Mucosa of rectum (tissue), 2 donors: ENCODE data around the gene STAC3.

Experiments used
- H3K27ac ChIP-seq, 2 donors: one replicate each; pipeline ENCODE4 v1.7.0; 2013; ENCODE audit warnings: inconsistent platforms in 2 of 2, low read depth in 2 of 2, low read length in 2 of 2
- H3K27me3 ChIP-seq, 2 donors: one replicate each; pipeline ENCODE4 v1.7.0; 2013; ENCODE audit warnings: low read length in 2 of 2; ENCODE audit not compliant: control insufficient read depth in 2 of 2, insufficient read depth in 2 of 2
- H3K36me3 ChIP-seq, 2 donors: one replicate each; pipeline ENCODE4 v1.7.0; 2013; ENCODE audit warnings: low read length in 2 of 2; ENCODE audit not compliant: control insufficient read depth in 2 of 2, insufficient read depth in 2 of 2
- H3K4me1 ChIP-seq, 2 donors: one replicate each; pipeline ENCODE4 v1.7.0; 2013; ENCODE audit warnings: low read length in 2 of 2, mild to moderate bottlenecking in 1 of 2; ENCODE audit not compliant: control insufficient read depth in 2 of 2, insufficient read depth in 2 of 2
- H3K4me3 ChIP-seq, 2 donors: one replicate each; pipeline ENCODE4 v1.7.0; 2013; ENCODE audit warnings: low read length in 2 of 2
- H3K9ac ChIP-seq, 2 donors: one replicate each; pipeline ENCODE4 v1.7.0; 2013; ENCODE audit warnings: low read length in 2 of 2, low read depth in 1 of 2, mild to moderate bottlenecking in 1 of 2
- H3K9me3 ChIP-seq, 2 donors: one replicate each; pipeline ENCODE4 v1.7.0; 2013; ENCODE audit warnings: low read length in 2 of 2; ENCODE audit not compliant: control insufficient read depth in 2 of 2
- donor health status: healthy.
- donor health status: Normal muscosa, but diverticular disease.

STAC3 gene

GRCh38 chr12:57272337-57273151 lies 21.6 kb upstream of the STAC3 start:
- Histone ChIP-seq H3K9me3 (no peaks in the 10 kb centered on the region), H3K9ac (no peak overlapping the region), H3K27ac (no peak overlapping the region), H3K36me3 (peaks cover 45 to 52% of the 10 kb centered on the region in 2 donors), H3K27me3 (no peaks in the 10 kb centered on the region), H3K4me3 (no peak overlapping the region), H3K4me1 (no peaks in the 10 kb centered on the region)

- Histone ChIP-seq H3K4me3 (no peak overlapping the region), H3K27ac (no peak overlapping the region), H3K36me3 (peaks cover 53 to 56% of the 10 kb centered on the region in 2 donors), H3K4me1 (no peaks in the 10 kb centered on the region), H3K9me3 (no peaks in the 10 kb centered on the region), H3K27me3 (no peaks in the 10 kb centered on the region), H3K9ac (no peak overlapping the region)
Measured at GRCh38 chr12:57270966-57271470, 20.0 kb upstream of the STAC3 start.

GRCh38 chr12:57268264-57268663 lies 17.3 kb upstream of the STAC3 start:
- no peak overlapping the region for H3K4me3 ChIP-seq
- no peaks in the 10 kb centered on the region for H3K27me3 ChIP-seq
- H3K9ac ChIP-seq: no peak overlapping the region
- H3K27ac ChIP-seq: no peak overlapping the region
- H3K36me3 ChIP-seq: peaks cover 46 to 52% of the 10 kb centered on the region in 2 donors
- no peaks in the 10 kb centered on the region for H3K4me1 ChIP-seq
- H3K9me3 ChIP-seq: no peaks in the 10 kb centered on the region

- Histone ChIP-seq H3K36me3 (peaks cover 41 to 51% of the 10 kb centered on the region in 2 donors), H3K9ac (no peak overlapping the region), H3K9me3 (no peaks in the 10 kb centered on the region), H3K27ac (no peak overlapping the region), H3K4me1 (no peaks in the 10 kb centered on the region), H3K27me3 (no peaks in the 10 kb centered on the region), H3K4me3 (no peak overlapping the region)
Measured at GRCh38 chr12:57266681-57267080, 15.7 kb upstream of the STAC3 start.

- H3K9ac ChIP-seq: no peak overlapping the region
- no peak overlapping the region for H3K27ac ChIP-seq
- H3K36me3 ChIP-seq: peaks cover 44 to 57% of the 10 kb centered on the region in 2 donors
- H3K4me3 ChIP-seq: no peak overlapping the region
- no peaks in the 10 kb centered on the region for H3K27me3 ChIP-seq
- H3K4me1 ChIP-seq: no peaks in the 10 kb centered on the region
- H3K9me3 ChIP-seq: no peaks in the 10 kb centered on the region
Measured at GRCh38 chr12:57263096-57263495, 12.1 kb upstream of the STAC3 start.

- no peaks in the 10 kb centered on the region for H3K9me3 ChIP-seq
- no peak overlapping the region for H3K27ac ChIP-seq
- H3K9ac ChIP-seq: no peak overlapping the region
- H3K4me3 ChIP-seq: no peak overlapping the region
- peaks cover 50 to 57% of the 10 kb centered on the region in 2 donors for H3K36me3 ChIP-seq
- no peaks in the 10 kb centered on the region for H3K4me1 ChIP-seq
- no peaks in the 10 kb centered on the region for H3K27me3 ChIP-seq
Measured at GRCh38 chr12:57262126-57262822, 11.3 kb upstream of the STAC3 start.

- no peak overlapping the region for H3K9ac ChIP-seq
- no peaks in the 10 kb centered on the region for H3K4me1 ChIP-seq
- H3K36me3 ChIP-seq: peaks cover 45 to 55% of the 10 kb centered on the region in 2 donors
- H3K9me3 ChIP-seq: no peaks in the 10 kb centered on the region
- H3K27ac ChIP-seq: no peak overlapping the region
- no peak overlapping the region for H3K4me3 ChIP-seq
- H3K27me3 ChIP-seq: no peaks in the 10 kb centered on the region
Measured at GRCh38 chr12:57261428-57261865, 10.5 kb upstream of the STAC3 start.

- Histone ChIP-seq H3K9me3 (no peaks in the 10 kb centered on the region), H3K9ac (no peak overlapping the region), H3K27ac (no peak overlapping the region), H3K27me3 (no peaks in the 10 kb centered on the region), H3K4me3 (no peak overlapping the region), H3K4me1 (no peaks in the 10 kb centered on the region), H3K36me3 (peaks cover 55 to 62% of the 10 kb centered on the region in 2 donors)
Measured at GRCh38 chr12:57260366-57260765, 9.4 kb upstream of the STAC3 start.

- H3K36me3 ChIP-seq: peaks cover 57 to 66% of the 10 kb centered on the region in 2 donors
- H3K9ac ChIP-seq: no peak overlapping the region
- no peak overlapping the region for H3K4me3 ChIP-seq
- H3K27ac ChIP-seq: no peak overlapping the region
- H3K27me3 ChIP-seq: no peaks in the 10 kb centered on the region
- no peaks in the 10 kb centered on the region for H3K9me3 ChIP-seq
- no peaks in the 10 kb centered on the region for H3K4me1 ChIP-seq
Measured at GRCh38 chr12:57258977-57259970, 8.3 kb upstream of the STAC3 start.
